ENCODE data around the gene FBN2.

GRCh38 chr5:128549496-128549895, 11.5 kb upstream of the FBN2 start:
- TF ChIP-seq, protein P1, sequence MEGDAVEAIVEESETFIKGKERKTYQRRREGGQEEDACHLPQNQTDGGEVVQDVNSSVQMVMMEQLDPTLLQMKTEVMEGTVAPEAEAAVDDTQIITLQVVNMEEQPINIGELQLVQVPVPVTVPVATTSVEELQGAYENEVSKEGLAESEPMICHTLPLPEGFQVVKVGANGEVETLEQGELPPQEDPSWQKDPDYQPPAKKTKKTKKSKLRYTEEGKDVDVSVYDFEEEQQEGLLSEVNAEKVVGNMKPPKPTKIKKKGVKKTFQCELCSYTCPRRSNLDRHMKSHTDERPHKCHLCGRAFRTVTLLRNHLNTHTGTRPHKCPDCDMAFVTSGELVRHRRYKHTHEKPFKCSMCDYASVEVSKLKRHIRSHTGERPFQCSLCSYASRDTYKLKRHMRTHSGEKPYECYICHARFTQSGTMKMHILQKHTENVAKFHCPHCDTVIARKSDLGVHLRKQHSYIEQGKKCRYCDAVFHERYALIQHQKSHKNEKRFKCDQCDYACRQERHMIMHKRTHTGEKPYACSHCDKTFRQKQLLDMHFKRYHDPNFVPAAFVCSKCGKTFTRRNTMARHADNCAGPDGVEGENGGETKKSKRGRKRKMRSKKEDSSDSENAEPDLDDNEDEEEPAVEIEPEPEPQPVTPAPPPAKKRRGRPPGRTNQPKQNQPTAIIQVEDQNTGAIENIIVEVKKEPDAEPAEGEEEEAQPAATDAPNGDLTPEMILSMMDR (conservative IDR thresholded peaks at IDR 0.05): no peak
- TF ChIP-seq EZH2 (IDR thresholded peaks at IDR 0.05; ENCODE audit: low read depth): no peak
